ENCODE results near the gene KLHL17. TPM values are rescaled to one million over a fixed set of nuclear protein-coding genes. Genes with fewer than 3 reads are reported as not detected.
"Not testable (repeated sequence)": the region's sequence is repeated elsewhere in the genome, so short reads cannot be mapped to it uniquely, and the experiment has no call there.

KLHL17 gene
- total and polyA plus RNA-seq, 2 donors from 2014 or later = 6.9 to 11.5 TPM

GRCh38 chr1:992362-992761 is 32.0 kb downstream of the KLHL17 start:
- no peak for FAIRE-seq

GRCh38 chr1:993379-993995 is 33.1 kb downstream of the KLHL17 start:
- no peak overlapping the region for H3K4me3 ChIP-seq (ENCODE audit: low read length in 3 of 3)
- H3K27me3 ChIP-seq (ENCODE audit: control insufficient read depth, insufficient read depth, low read length) = no peaks in the 10 kb centered on the region
- FAIRE-seq (no peak), DNase-seq (peak in 1 of 5 donors; percentile 68)
- intact Hi-C loops (cut with DNase I) = no loop called here
- H3K36me3 ChIP-seq (ENCODE audit: control insufficient read depth in 2 of 3, insufficient read depth in 3 of 3, low read length in 3 of 3) = no peaks in the 10 kb centered on the region
- no peak overlapping the region for H3K9ac ChIP-seq (ENCODE audit: low read length in 3 of 3)
- TF ChIP-seq CTCF (IDR thresholded peaks at IDR 0.05; ENCODE audit: borderline replicate concordance, extremely low read depth, insufficient read depth) = no peak
- H3K27ac ChIP-seq (ENCODE audit: low read depth in 2 of 2, low read length in 2 of 2) = no peak overlapping the region
- peaks cover 0 to 2% (median 0%) of the 10 kb centered on the region in 3 donors for H3K4me1 ChIP-seq (ENCODE audit: control insufficient read depth in 2 of 3, insufficient read depth in 2 of 3, low read depth in 1 of 3, low read length in 3 of 3)
- peaks cover 0 to 4% (median 0%) of the 10 kb centered on the region in 3 donors for H3K9me3 ChIP-seq (ENCODE audit: control insufficient read depth in 2 of 3, insufficient read depth in 1 of 3, low read length in 3 of 3)

More at GRCh38 chr1:992362-992761, 32.0 kb downstream of the KLHL17 start:
- TF ChIP-seq CTCF (IDR thresholded peaks at IDR 0.05; ENCODE audit: borderline replicate concordance, extremely low read depth, insufficient read depth) = no peak
- Histone ChIP-seq H3K9ac (ENCODE audit: low read length in 3 of 3) (no peak overlapping the region), H3K27ac (ENCODE audit: low read depth in 2 of 2, low read length in 2 of 2) (no peak overlapping the region), H3K36me3 (ENCODE audit: control insufficient read depth in 2 of 3, insufficient read depth in 3 of 3, low read length in 3 of 3) (no peaks in the 10 kb centered on the region), H3K27me3 (ENCODE audit: control insufficient read depth, insufficient read depth, low read length) (no peaks in the 10 kb centered on the region), H3K4me3 (ENCODE audit: low read length in 3 of 3) (no peak overlapping the region), H3K9me3 (ENCODE audit: control insufficient read depth in 2 of 3, insufficient read depth in 1 of 3, low read length in 3 of 3) (peaks cover 0 to 4% (median 0%) of the 10 kb centered on the region in 3 donors), H3K4me1 (ENCODE audit: control insufficient read depth in 2 of 3, insufficient read depth in 2 of 3, low read depth in 1 of 3, low read length in 3 of 3) (no peaks in the 10 kb centered on the region)
- intact Hi-C loops (cut with DNase I) = no loop called here
- no peak for DNase-seq

GRCh38 chr1:994546-994945 is 34.2 kb downstream of the KLHL17 start:
- DNase-seq = peak in 2 of 5 donors; percentile 29 to 32
- H3K27ac ChIP-seq (ENCODE audit: low read depth in 2 of 2, low read length in 2 of 2); H3K9me3 ChIP-seq (ENCODE audit: control insufficient read depth in 2 of 3, insufficient read depth in 1 of 3, low read length in 3 of 3); H3K4me1 ChIP-seq (ENCODE audit: control insufficient read depth in 2 of 3, insufficient read depth in 2 of 3, low read depth in 1 of 3, low read length in 3 of 3); H3K36me3 ChIP-seq (ENCODE audit: control insufficient read depth in 2 of 3, insufficient read depth in 3 of 3, low read length in 3 of 3); intact Hi-C loops (cut with DNase I); H3K27me3 ChIP-seq (ENCODE audit: control insufficient read depth, insufficient read depth, low read length); FAIRE-seq; H3K9ac ChIP-seq (ENCODE audit: low read length in 3 of 3); H3K4me3 ChIP-seq (ENCODE audit: low read length in 3 of 3): not testable (repeated sequence)

- H3K4me3 ChIP-seq (ENCODE audit: low read length in 3 of 3) = no peak overlapping the region
- peak in 2 of 5 donors; percentile 53 to 70 for DNase-seq
- H3K27ac ChIP-seq (ENCODE audit: low read depth in 2 of 2, low read length in 2 of 2) = no peak overlapping the region
- intact Hi-C loops (cut with DNase I) = no loop called here
- FAIRE-seq = no peak
- no peak overlapping the region for H3K9ac ChIP-seq (ENCODE audit: low read length in 3 of 3)
- TF ChIP-seq CTCF (IDR thresholded peaks at IDR 0.05; ENCODE audit: borderline replicate concordance, extremely low read depth, insufficient read depth) = no peak
- peaks cover 0 to 4% (median 0%) of the 10 kb centered on the region in 3 donors for H3K9me3 ChIP-seq (ENCODE audit: control insufficient read depth in 2 of 3, insufficient read depth in 1 of 3, low read length in 3 of 3)
- H3K36me3 ChIP-seq (ENCODE audit: control insufficient read depth in 2 of 3, insufficient read depth in 3 of 3, low read length in 3 of 3) = no peaks in the 10 kb centered on the region
- H3K27me3 ChIP-seq (ENCODE audit: control insufficient read depth, insufficient read depth, low read length) = no peaks in the 10 kb centered on the region
- peaks cover 0 to 6% (median 0%) of the 10 kb centered on the region in 3 donors for H3K4me1 ChIP-seq (ENCODE audit: control insufficient read depth in 2 of 3, insufficient read depth in 2 of 3, low read depth in 1 of 3, low read length in 3 of 3)
Observed at GRCh38 chr1:995665-996633, 35.6 kb downstream of the KLHL17 start.

Data from kidney (tissue), 14 donors.